HG03354 (cell line): ENCODE data around the gene SLC25A5.
"Not testable (repeated sequence)": the region's sequence is repeated elsewhere in the genome, so short reads cannot be mapped to it uniquely, and the experiment has no call there.

Experiments used
- ATAC-seq: cut with Tn5 transposase; IDR thresholded peaks from one replicate; pipeline ENCODE4 v1.9.1; 2021; ENCODE audit warnings: mild to moderate bottlenecking; ENCODE audit not compliant: unreplicated experiment, poor library complexity, severe bottlenecking

SLC25A5 gene

DNA sequence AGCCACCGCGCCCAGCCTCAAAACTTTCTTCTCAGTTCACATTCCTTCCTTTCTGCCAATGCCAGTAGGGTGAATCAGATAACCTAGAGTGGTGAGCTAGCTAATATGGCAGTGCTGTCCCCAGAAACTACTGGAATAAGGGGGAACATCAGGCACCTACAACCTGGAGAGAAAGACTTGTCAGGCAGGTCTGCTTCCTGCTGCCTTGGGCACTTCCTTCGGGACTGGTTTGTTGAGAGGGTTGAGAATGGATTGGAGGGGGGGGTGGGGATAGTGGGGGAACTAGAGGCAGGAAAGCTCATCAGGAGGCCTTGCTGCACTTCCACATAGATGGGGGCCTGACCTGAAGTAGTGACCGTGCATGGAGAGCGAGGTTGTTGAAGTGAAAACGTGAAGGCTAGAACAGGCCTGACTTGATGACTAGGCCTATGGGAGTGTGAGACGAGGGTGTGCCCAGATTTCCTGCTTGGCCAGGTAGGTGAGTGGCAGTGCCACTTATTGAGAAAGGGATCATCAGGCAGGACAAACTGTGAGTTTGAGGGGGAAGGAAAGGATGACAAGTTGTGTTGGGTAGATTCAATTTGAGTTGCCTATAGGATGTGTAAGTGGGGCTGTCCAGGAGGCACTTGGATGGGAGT lies 33.4 kb downstream of the SLC25A5 start:
- no peak for ATAC-seq

DNA sequence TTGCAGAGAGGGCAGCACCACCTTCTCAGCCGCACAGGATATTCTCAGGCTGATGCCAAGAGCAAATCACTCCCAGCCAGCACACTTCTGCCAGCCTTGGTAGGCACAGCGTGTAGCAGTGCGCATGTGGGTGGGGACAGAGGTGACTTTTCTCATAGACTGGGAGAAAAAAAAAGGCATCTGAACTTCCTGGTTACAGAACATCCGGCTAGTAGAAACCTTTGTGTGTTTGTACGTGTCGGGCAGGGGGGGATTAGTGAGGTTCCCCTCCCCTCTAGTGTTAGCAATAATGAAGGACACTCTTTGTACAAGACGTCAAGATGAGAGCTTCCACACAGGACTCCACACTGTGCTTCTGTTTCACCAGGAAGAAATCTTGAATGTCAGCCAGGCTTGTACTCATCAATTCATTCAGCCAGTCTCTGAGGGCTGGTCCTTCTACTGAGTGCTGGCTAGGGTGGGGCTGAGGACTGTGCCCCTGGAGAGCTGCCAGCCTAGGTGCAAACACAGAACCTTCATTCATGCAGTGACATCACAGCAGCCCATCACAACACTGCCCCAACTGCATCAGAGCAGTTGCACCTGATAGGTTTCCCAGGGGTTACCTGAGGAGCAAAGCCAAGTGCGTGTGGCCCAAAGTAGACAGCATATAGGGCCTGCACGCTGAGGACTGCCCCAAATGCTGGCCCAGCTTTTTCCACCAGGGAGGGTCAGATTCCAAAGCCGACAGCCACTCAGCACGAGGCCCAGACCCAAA lies 34.7 kb downstream of the SLC25A5 start:
- no peak for ATAC-seq

- no peak for ATAC-seq
These were observed 35.2 kb downstream of the SLC25A5 start for GRCh38 chrX:119503484-119503861.

DNA sequence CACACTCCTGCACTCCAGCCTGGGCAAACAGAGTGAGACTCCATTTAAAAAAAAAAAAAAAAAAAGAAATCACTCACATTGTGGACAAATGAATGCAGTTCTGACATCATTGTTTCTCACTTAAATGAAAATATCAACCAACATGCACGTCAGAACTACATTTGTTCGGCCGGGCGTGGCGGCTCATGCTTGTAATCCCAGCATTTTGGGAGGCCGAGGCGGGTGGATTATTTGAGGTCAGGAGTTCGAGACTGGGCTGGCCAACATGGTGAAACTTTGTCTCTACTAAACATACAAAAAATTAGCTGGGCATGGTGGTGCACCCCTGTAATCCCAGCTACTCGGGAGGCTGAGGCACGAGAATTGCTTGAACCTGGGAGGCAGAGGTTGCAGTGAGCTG lies 36.9 kb downstream of the SLC25A5 start:
- ATAC-seq: not testable (repeated sequence)

GRCh38 chrX:119505945-119506344 lies 37.7 kb downstream of the SLC25A5 start:
- no peak for ATAC-seq

GRCh38 chrX:119507206-119507605 lies 39.0 kb downstream of the SLC25A5 start:
- ATAC-seq: no peak

- ATAC-seq: peak; percentile 67
These were observed 44.0 kb downstream of the SLC25A5 start for GRCh38 chrX:119512146-119512800.

GRCh38 chrX:119516157-119516702 lies 48.0 kb downstream of the SLC25A5 start:
- ATAC-seq: peak; percentile 88

GRCh38 chrX:119518371-119518770 lies 50.1 kb downstream of the SLC25A5 start:
- no peak for ATAC-seq
